HG03139 (cell line): ENCODE measurements around the gene MR1.

Experiments used
- ATAC-seq: cut with Tn5 transposase; IDR thresholded peaks from one replicate; pipeline ENCODE4 v1.9.1; 2021; ENCODE audit not compliant: unreplicated experiment

MR1 gene

GRCh38 chr1:181033799-181034451, at the start of gene MR1:
MR1 (plus strand) TSS chr1:181033983; CDS start chr1:181034008, 25 bp downstream.
- peak; percentile 93 for ATAC-seq

GRCh38 chr1:180988253-180988752, 45.5 kb upstream of the MR1 start:
- no peak for ATAC-seq

- ATAC-seq, result no peak
Measured at GRCh38 chr1:180994262-180994661, 39.5 kb upstream of the MR1 start.

- ATAC-seq, result no peak
Measured at GRCh38 chr1:180997843-180998504, 35.8 kb upstream of the MR1 start.

GRCh38 chr1:181001091-181001780, 32.5 kb upstream of the MR1 start:
- no peak for ATAC-seq

- no peak for ATAC-seq
Measured at GRCh38 chr1:181002582-181003172, 31.1 kb upstream of the MR1 start.

GRCh38 chr1:181010789-181011188, 23.0 kb upstream of the MR1 start:
- ATAC-seq, result no peak

- no peak for ATAC-seq
Measured at GRCh38 chr1:181011301-181012202, 22.2 kb upstream of the MR1 start.

GRCh38 chr1:181012203-181012745, 21.5 kb upstream of the MR1 start:
- ATAC-seq, result no peak

- ATAC-seq, result no peak
Measured at GRCh38 chr1:181013144-181013543, 20.6 kb upstream of the MR1 start.

- no peak for ATAC-seq
Measured at GRCh38 chr1:181014477-181015250, 19.1 kb upstream of the MR1 start.

- no peak for ATAC-seq
Measured at GRCh38 chr1:181015251-181015615, 18.6 kb upstream of the MR1 start.

- no peak for ATAC-seq
Measured at GRCh38 chr1:181016563-181016962, 17.2 kb upstream of the MR1 start.

GRCh38 chr1:181018901-181019681, 14.7 kb upstream of the MR1 start:
- no peak for ATAC-seq

GRCh38 chr1:181021159-181021558, 12.6 kb upstream of the MR1 start:
- no peak for ATAC-seq

- peak; percentile 34 for ATAC-seq
Measured at GRCh38 chr1:181021811-181022434, 11.9 kb upstream of the MR1 start.

- ATAC-seq, result no peak
Measured at GRCh38 chr1:181023265-181024057, 10.3 kb upstream of the MR1 start.

GRCh38 chr1:181028196-181028595, 5.6 kb upstream of the MR1 start:
- ATAC-seq, result no peak
